GM12878 (cell line): ENCODE data around the gene CUL4A. TPM values are rescaled to one million over a fixed set of nuclear protein-coding genes. Genes with fewer than 3 reads are reported as not detected.

ENCODE experiments used
- ASH2L ChIP-seq: fragments of 300-600, 200-600 bp; sonication (generic); IDR thresholded peaks from 2 replicates; pipeline ENCODE4 v1.6.1; 2017; ENCODE audit warnings: low read depth, mild to moderate bottlenecking, borderline replicate concordance
- ATF7 ChIP-seq: fragments of 450-650 bp; IDR thresholded peaks from 2 replicates; pipeline ENCODE4 v1.6.1; 2016; ENCODE audit warnings: low read depth, mild to moderate bottlenecking
- CBFB ChIP-seq: IDR thresholded peaks from 2 replicates; pipeline ENCODE4 v1.6.1; 2016; ENCODE audit warnings: antibody characterized with exemption, low read depth
- CEBPB ChIP-seq, 2 experiments: fragments of 150-350 bp in 1 of 2; IDR thresholded peaks; 2 replicates each; pipeline ENCODE4 v1.6.1; 2012 to 2014; ENCODE audit warnings: low read depth in 2 of 2, low read length in 2 of 2, borderline replicate concordance in 1 of 2, inconsistent platforms in 1 of 2
- DPF2 ChIP-seq: fragments of 450-650 bp; IDR thresholded peaks from 2 replicates; pipeline ENCODE4 v1.6.1; 2017; ENCODE audit warnings: mild to moderate bottlenecking
- EED ChIP-seq: sonication (generic); IDR thresholded peaks from 2 replicates; pipeline ENCODE4 v1.6.1; 2016; ENCODE audit warnings: antibody characterized with exemption, low read depth
- NR2C2 ChIP-seq: IDR thresholded peaks from 2 replicates; pipeline ENCODE4 v1.6.1; 2011; ENCODE audit warnings: borderline replicate concordance, low read depth; ENCODE audit not compliant: control insufficient read depth, insufficient read length
- NRF1 ChIP-seq: conservative IDR thresholded peaks from 2 replicates; pipeline ENCODE4 v1.6.1; 2011; ENCODE audit warnings: mild to moderate bottlenecking, low read depth, low read length, improper control_type of control experiment
- RB1 ChIP-seq: fragments of 450-650 bp; formaldehyde crosslinking; IDR thresholded peaks from 2 replicates; pipeline ENCODE4 v1.6.1; 2017; ENCODE audit warnings: mild to moderate bottlenecking, borderline replicate concordance
- SIX5 ChIP-seq: IDR thresholded peaks from 2 replicates; pipeline ENCODE4 v1.6.1; 2011; ENCODE audit warnings: mild to moderate bottlenecking, low read depth, low read length, moderate library complexity; ENCODE audit not compliant: severe bottlenecking
- SRF ChIP-seq, 2 experiments: IDR thresholded peaks; 2 replicates each; pipeline ENCODE4 v1.6.1; 2011; ENCODE audit warnings: low read depth in 2 of 2, low read length in 2 of 2, mild to moderate bottlenecking in 1 of 2, moderate library complexity in 1 of 2
- SUPT20H ChIP-seq: IDR thresholded peaks from 2 replicates; pipeline ENCODE4 v1.6.1; 2011; ENCODE audit warnings: low read depth, mild to moderate bottlenecking, low read length, moderate library complexity, borderline replicate concordance; ENCODE audit not compliant: control insufficient read depth
- TARDBP ChIP-seq: IDR thresholded peaks from 2 replicates; pipeline ENCODE4 v1.6.1; 2016; ENCODE audit warnings: borderline replicate concordance
- polyA plus RNA-seq, 11 experiments: library from polyadenylated mRNA; depleted of rRNA in 4 of 11; unstranded in 6 of 11; stranded (reverse) in 5 of 11; fragments of >200 nt; fragmentation: Nextera tagmentation in 4 of 11; fragmentation: Illumina TruSeq in 1 of 11; extraction: Ambion mirVana in 4 of 11; extraction: Trizol in 1 of 11; gene quantifications; 1 replicate in 1 of 11; 2 replicates in 10 of 11; pipeline versions ENCODE4 v1.2.1 to v1.2.3, GENCODE V29; 2011 to 2016; ENCODE audit warnings: inconsistent platforms in 2 of 11, missing spikeins in 2 of 11, low read depth in 1 of 11
- total RNA-seq, 4 experiments: library from RNA; depleted of rRNA in 3 of 4; stranded (reverse); fragments of >200 nt in 3 of 4; fragmentation: Illumina TruSeq in 1 of 4; extraction: Trizol in 1 of 4; gene quantifications; 2 replicates each; pipeline versions ENCODE4 v1.2.1 to v1.2.3, GENCODE V29; 2013 to 2021
- TF ChIP-seq, protein P1 (sequence below): fragments of 450-650 bp; formaldehyde crosslinking; IDR thresholded peaks from 2 replicates; pipeline ENCODE4 v1.5.0; 2022; ENCODE audit warnings: mild to moderate bottlenecking, missing genetic modification characterization
- TF ChIP-seq, protein P2 (sequence below): fragments of 450-650 bp; formaldehyde crosslinking; IDR thresholded peaks from 2 replicates; pipeline ENCODE4 v1.4.0; 2022; ENCODE audit warnings: mild to moderate bottlenecking, moderate library complexity
- TF ChIP-seq, protein P3 (sequence below): IDR thresholded peaks from 2 replicates; pipeline ENCODE4 v1.6.1; 2012; ENCODE audit warnings: mild to moderate bottlenecking, low read depth, low read length
- TF ChIP-seq, protein P4 (sequence below): IDR thresholded peaks from 2 replicates; pipeline ENCODE4 v1.6.1; 2012; ENCODE audit warnings: low read depth, low read length, improper control_type of control experiment
- TF ChIP-seq, protein P5 (sequence below): IDR thresholded peaks from 2 replicates; pipeline ENCODE4 v1.6.1; 2011; ENCODE audit warnings: mild to moderate bottlenecking, low read depth, low read length, moderate library complexity; ENCODE audit not compliant: insufficient replicate concordance

The CUL4A gene
- total and polyA plus RNA-seq, 10 of the 15 experiments (the other 5 are each of a cell fraction or from before 2014, with no cell fraction given) = 19.7 to 74.3 (median 55.6) TPM

DNA sequence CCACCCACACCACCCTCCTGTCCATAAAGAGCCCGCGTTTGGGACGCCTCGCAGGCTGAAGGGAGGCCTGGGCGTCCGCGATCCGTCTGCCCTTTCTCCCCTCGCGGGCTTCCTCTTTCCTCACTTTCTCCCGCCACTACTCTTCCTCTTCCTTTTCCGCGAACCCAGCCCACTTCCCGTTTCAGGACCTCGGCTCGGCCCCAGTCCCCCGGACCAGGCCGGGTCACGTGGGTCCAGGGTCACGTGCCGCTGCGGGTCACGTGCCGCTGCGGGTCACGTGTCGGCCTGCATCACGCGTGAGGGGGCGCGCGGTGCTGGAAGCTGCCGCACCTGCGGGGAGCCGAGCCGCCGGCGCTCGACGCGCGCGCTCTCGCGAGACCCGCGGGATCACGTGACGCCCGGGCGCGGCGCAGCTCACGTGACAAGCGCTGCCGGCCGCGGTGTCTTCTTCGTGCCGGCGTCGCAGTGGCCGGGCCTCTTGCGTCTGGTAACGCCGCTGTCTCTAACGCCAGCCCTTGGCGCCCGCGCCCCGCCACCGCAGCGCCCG is 87.5 kb downstream of the CUL4A start, which contains the start of gene LAMP1 (continued):
- TF ChIP-seq RB1 (peak; percentile 90; the same call in 1 of the 2 replicates), CEBPB (IDR thresholded peaks at IDR 0.05; ENCODE audit: borderline replicate concordance in 1 of 2, low read depth in 2 of 2, low read length in 2 of 2) (no peak), SRF (IDR thresholded peaks at IDR 0.05; ENCODE audit: low read depth in 2 of 2, low read length in 2 of 2) (peak in 1 of 2 experiments; percentile 75; a peak in 2 of 4 replicates), NR2C2 (no peak), ASH2L (no peak), DPF2 (peak; percentile 96), ATF7 (peak; percentile 55; the same call in 1 of the 2 replicates), NRF1 (no peak), TARDBP (peak; percentile 98), SIX5 (peak; percentile 58), CBFB (no peak; the same call in 1 of the 2 replicates), EED (0 out of 2 replicates have a peak, but pooled peaks have one; percentile 33), SUPT20H (no peak)
- TF ChIP-seq, protein P1, sequence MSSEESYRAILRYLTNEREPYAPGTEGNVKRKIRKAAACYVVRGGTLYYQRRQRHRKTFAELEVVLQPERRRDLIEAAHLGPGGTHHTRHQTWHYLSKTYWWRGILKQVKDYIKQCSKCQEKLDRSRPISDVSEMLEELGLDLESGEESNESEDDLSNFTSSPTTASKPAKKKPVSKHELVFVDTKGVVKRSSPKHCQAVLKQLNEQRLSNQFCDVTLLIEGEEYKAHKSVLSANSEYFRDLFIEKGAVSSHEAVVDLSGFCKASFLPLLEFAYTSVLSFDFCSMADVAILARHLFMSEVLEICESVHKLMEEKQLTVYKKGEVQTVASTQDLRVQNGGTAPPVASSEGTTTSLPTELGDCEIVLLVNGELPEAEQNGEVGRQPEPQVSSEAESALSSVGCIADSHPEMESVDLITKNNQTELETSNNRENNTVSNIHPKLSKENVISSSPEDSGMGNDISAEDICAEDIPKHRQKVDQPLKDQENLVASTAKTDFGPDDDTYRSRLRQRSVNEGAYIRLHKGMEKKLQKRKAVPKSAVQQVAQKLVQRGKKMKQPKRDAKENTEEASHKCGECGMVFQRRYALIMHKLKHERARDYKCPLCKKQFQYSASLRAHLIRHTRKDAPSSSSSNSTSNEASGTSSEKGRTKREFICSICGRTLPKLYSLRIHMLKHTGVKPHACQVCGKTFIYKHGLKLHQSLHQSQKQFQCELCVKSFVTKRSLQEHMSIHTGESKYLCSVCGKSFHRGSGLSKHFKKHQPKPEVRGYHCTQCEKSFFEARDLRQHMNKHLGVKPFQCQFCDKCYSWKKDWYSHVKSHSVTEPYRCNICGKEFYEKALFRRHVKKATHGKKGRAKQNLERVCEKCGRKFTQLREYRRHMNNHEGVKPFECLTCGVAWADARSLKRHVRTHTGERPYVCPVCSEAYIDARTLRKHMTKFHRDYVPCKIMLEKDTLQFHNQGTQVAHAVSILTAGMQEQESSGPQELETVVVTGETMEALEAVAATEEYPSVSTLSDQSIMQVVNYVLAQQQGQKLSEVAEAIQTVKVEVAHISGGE (CRISPR knock-in tag) = peak; percentile 81
- TF ChIP-seq, protein P2, sequence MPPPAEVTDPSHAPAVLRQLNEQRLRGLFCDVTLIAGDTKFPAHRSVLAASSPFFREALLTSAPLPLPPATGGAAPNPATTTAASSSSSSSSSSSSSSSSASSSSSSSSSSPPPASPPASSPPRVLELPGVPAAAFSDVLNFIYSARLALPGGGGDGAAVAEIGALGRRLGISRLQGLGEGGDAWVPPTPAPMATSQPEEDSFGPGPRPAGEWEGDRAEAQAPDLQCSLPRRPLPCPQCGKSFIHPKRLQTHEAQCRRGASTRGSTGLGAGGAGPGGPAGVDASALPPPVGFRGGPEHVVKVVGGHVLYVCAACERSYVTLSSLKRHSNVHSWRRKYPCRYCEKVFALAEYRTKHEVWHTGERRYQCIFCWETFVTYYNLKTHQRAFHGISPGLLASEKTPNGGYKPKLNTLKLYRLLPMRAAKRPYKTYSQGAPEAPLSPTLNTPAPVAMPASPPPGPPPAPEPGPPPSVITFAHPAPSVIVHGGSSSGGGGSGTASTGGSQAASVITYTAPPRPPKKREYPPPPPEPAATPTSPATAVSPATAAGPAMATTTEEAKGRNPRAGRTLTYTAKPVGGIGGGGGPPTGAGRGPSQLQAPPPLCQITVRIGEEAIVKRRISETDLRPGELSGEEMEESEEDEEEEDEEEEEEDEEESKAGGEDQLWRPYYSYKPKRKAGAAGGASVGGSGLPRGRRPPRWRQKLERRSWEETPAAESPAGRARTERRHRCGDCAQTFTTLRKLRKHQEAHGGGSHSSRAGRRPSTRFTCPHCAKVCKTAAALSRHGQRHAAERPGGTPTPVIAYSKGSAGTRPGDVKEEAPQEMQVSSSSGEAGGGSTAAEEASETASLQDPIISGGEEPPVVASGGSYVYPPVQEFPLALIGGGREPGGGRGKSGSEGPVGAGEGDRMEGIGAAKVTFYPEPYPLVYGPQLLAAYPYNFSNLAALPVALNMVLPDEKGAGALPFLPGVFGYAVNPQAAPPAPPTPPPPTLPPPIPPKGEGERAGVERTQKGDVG (CRISPR knock-in tag) = peak; percentile 83
- TF ChIP-seq, protein P3, sequence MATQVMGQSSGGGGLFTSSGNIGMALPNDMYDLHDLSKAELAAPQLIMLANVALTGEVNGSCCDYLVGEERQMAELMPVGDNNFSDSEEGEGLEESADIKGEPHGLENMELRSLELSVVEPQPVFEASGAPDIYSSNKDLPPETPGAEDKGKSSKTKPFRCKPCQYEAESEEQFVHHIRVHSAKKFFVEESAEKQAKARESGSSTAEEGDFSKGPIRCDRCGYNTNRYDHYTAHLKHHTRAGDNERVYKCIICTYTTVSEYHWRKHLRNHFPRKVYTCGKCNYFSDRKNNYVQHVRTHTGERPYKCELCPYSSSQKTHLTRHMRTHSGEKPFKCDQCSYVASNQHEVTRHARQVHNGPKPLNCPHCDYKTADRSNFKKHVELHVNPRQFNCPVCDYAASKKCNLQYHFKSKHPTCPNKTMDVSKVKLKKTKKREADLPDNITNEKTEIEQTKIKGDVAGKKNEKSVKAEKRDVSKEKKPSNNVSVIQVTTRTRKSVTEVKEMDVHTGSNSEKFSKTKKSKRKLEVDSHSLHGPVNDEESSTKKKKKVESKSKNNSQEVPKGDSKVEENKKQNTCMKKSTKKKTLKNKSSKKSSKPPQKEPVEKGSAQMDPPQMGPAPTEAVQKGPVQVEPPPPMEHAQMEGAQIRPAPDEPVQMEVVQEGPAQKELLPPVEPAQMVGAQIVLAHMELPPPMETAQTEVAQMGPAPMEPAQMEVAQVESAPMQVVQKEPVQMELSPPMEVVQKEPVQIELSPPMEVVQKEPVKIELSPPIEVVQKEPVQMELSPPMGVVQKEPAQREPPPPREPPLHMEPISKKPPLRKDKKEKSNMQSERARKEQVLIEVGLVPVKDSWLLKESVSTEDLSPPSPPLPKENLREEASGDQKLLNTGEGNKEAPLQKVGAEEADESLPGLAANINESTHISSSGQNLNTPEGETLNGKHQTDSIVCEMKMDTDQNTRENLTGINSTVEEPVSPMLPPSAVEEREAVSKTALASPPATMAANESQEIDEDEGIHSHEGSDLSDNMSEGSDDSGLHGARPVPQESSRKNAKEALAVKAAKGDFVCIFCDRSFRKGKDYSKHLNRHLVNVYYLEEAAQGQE = no peak; the same call in 1 of the 2 replicates
- TF ChIP-seq, protein P4, sequence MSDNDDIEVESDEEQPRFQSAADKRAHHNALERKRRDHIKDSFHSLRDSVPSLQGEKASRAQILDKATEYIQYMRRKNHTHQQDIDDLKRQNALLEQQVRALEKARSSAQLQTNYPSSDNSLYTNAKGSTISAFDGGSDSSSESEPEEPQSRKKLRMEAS = peak; percentile 100
- TF ChIP-seq, protein P5, sequence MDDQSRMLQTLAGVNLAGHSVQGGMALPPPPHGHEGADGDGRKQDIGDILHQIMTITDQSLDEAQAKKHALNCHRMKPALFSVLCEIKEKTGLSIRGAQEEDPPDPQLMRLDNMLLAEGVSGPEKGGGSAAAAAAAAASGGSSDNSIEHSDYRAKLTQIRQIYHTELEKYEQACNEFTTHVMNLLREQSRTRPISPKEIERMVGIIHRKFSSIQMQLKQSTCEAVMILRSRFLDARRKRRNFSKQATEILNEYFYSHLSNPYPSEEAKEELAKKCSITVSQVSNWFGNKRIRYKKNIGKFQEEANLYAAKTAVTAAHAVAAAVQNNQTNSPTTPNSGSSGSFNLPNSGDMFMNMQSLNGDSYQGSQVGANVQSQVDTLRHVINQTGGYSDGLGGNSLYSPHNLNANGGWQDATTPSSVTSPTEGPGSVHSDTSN = no peak
